GM12878 (cell line): ENCODE results near the gene KIF21B. TPM values are rescaled to one million over a fixed set of nuclear protein-coding genes. Genes with fewer than 3 reads are reported as not detected.

Experiments
- ATAC-seq: fragments of 200-7000 bp; cut with Tn5 transposase; 3 replicates; pipeline ENCODE4 v1.9.1; 2020; ENCODE audit warnings: mild to moderate bottlenecking, moderate library complexity
- BruUV-seq: library from RNA; stranded (reverse); fragments of 400-500 nt; replicated peaks from 2 replicates; lab custom pipeline; 2021; lab: Mats Ljungman, UMichigan
- CTCF ChIA-PET: fragments of 300-600 bp; sonication (Branson Sonifier 250); formaldehyde crosslinking; extraction: SDS; loops from one replicate; lab custom pipeline; 2021; ENCODE audit warnings: inconsistent platforms; lab: Yijun Ruan, JAX
- POLR2A ChIA-PET: fragments of 350-600 bp; formaldehyde crosslinking; extraction: SDS; loops from one replicate; lab custom pipeline; 2021; ENCODE audit warnings: inconsistent platforms; lab: Charles Lee
- RAD21 ChIA-PET: fragments of 300-600 bp; sonication (Branson Sonifier 250); formaldehyde crosslinking; loops from one replicate; lab custom pipeline; 2023; ENCODE audit warnings: antibody characterized with exemption; ENCODE audit not compliant: unreplicated experiment; lab: Charles Lee
- SMC1A ChIA-PET: fragments of 300-600 bp; sonication (Branson Sonifier 250); formaldehyde crosslinking; loops from one replicate; lab custom pipeline; 2023; ENCODE audit not compliant: unreplicated experiment, uncharacterized antibody; lab: Charles Lee
- DNase-seq: peaks from one replicate; pipeline ENCODE4 v3.0.0-alpha.2; 2011; ENCODE audit warnings: low read depth, low spot score
- FAIRE-seq: peaks from 3 replicates; lab custom pipeline; 2011; peaks lifted over from hg19 to GRCh38; lab: Jason Lieb, UNC
- H2AFZ ChIP-seq: 2 replicates; pipeline ENCODE4 v1.6.0; 2011; ENCODE audit warnings: low read depth, low read length, control low read depth; ENCODE audit not compliant: control insufficient read depth
- H3K27ac ChIP-seq: 2 replicates; pipeline ENCODE4 v1.5.1; 2011; ENCODE audit warnings: control low read depth; ENCODE audit not compliant: control insufficient read depth, insufficient read depth
- H3K27me3 ChIP-seq, 2 experiments: replicated peaks in 1 of 2; 2 replicates each; pipeline versions ENCODE4 v1.6.0 to v1.6.1; 2011; ENCODE audit warnings: low read length in 1 of 2; ENCODE audit not compliant: control insufficient read depth in 2 of 2, insufficient read depth in 2 of 2
- H3K36me3 ChIP-seq, 2 experiments: 2 replicates each; pipeline ENCODE4 v1.5.1; 2011; ENCODE audit warnings: low read length in 1 of 2; ENCODE audit not compliant: control insufficient read depth in 2 of 2, insufficient read depth in 2 of 2
- H3K4me1 ChIP-seq: 2 replicates; pipeline ENCODE4 v1.6.1; 2011; ENCODE audit warnings: mild to moderate bottlenecking, low read length, moderate library complexity, mixed read lengths; ENCODE audit not compliant: control insufficient read depth, insufficient read depth
- H3K4me2 ChIP-seq: 2 replicates; pipeline ENCODE4 v1.6.0; 2011; ENCODE audit warnings: control low read depth; ENCODE audit not compliant: control insufficient read depth, insufficient read depth
- H3K4me3 ChIP-seq: fragments of 200-600 bp; sonication (generic); 2 replicates; pipeline ENCODE4 v1.5.1; 2016
- H3K79me2 ChIP-seq: 2 replicates; pipeline ENCODE4 v1.6.0; 2011; ENCODE audit warnings: low read length; ENCODE audit not compliant: control insufficient read depth, insufficient read depth
- H3K9ac ChIP-seq: 2 replicates; pipeline ENCODE4 v1.8.0; 2011; ENCODE audit warnings: low read length, control low read depth, mixed read lengths; ENCODE audit not compliant: control insufficient read depth, insufficient read depth
- H3K9me3 ChIP-seq: replicated peaks from 3 replicates; pipeline ENCODE4 v1.5.1; 2011; ENCODE audit warnings: mild to moderate bottlenecking, low read length; ENCODE audit not compliant: control insufficient read depth, insufficient read depth
- H4K20me1 ChIP-seq: 2 replicates; pipeline ENCODE4 v1.6.0; 2011; ENCODE audit not compliant: control insufficient read depth, insufficient read depth
- BRCA1 ChIP-seq: IDR thresholded peaks from 2 replicates; pipeline ENCODE4 v1.6.1; 2011; ENCODE audit warnings: low read depth, low read length, improper control_type of control experiment
- CBX5 ChIP-seq: sonication (generic); IDR thresholded peaks from 2 replicates; pipeline ENCODE4 v1.6.1; 2016; ENCODE audit warnings: low read depth, moderate library complexity, mild to moderate bottlenecking, inconsistent platforms
- CEBPB ChIP-seq, 2 experiments: fragments of 150-350 bp in 1 of 2; IDR thresholded peaks; 2 replicates each; pipeline ENCODE4 v1.6.1; 2012 to 2014; ENCODE audit warnings: low read depth in 2 of 2, low read length in 2 of 2, borderline replicate concordance in 1 of 2, inconsistent platforms in 1 of 2
- DPF2 ChIP-seq: fragments of 450-650 bp; IDR thresholded peaks from 2 replicates; pipeline ENCODE4 v1.6.1; 2017; ENCODE audit warnings: mild to moderate bottlenecking
- EZH2 ChIP-seq: IDR thresholded peaks from 2 replicates; pipeline ENCODE4 v1.6.1; 2012; ENCODE audit warnings: low read depth, mild to moderate bottlenecking, control low read depth, inconsistent platforms, low read length, borderline replicate concordance; ENCODE audit not compliant: control insufficient read depth
- HDAC2 ChIP-seq: fragments of 200-600 bp; sonication (generic); IDR thresholded peaks from 2 replicates; pipeline ENCODE4 v1.6.1; 2017
- IKZF2 ChIP-seq, 2 experiments: fragments of 450-650 bp; IDR thresholded peaks; 2 replicates each; pipeline ENCODE4 v1.6.1; 2017; ENCODE audit warnings: mild to moderate bottlenecking in 2 of 2, moderate library complexity in 2 of 2
- NFYB ChIP-seq: IDR thresholded peaks from 2 replicates; pipeline ENCODE4 v1.6.1; 2011; ENCODE audit warnings: low read depth, mild to moderate bottlenecking, low read length, improper control_type of control experiment, moderate library complexity; ENCODE audit not compliant: insufficient read depth
- RB1 ChIP-seq: fragments of 450-650 bp; formaldehyde crosslinking; IDR thresholded peaks from 2 replicates; pipeline ENCODE4 v1.6.1; 2017; ENCODE audit warnings: mild to moderate bottlenecking, borderline replicate concordance
- RBBP5 ChIP-seq: fragments of 200-600 bp; sonication (generic); conservative IDR thresholded peaks from 2 replicates; pipeline ENCODE4 v1.6.1; 2016
- SPI1 ChIP-seq: IDR thresholded peaks from 2 replicates; pipeline ENCODE4 v1.6.1; 2011; ENCODE audit warnings: low read depth, mild to moderate bottlenecking, low read length, moderate library complexity, borderline replicate concordance; ENCODE audit not compliant: insufficient read depth
- STAT1 ChIP-seq: fragments of 450-650 bp; conservative IDR thresholded peaks from 2 replicates; pipeline ENCODE4 v1.6.1; 2014; ENCODE audit warnings: antibody characterized with exemption, mild to moderate bottlenecking
- TBL1XR1 ChIP-seq: IDR thresholded peaks from 2 replicates; pipeline ENCODE4 v1.6.1; 2012; ENCODE audit warnings: low read depth, low read length, improper control_type of control experiment
- YY1 ChIP-seq: IDR thresholded peaks from 2 replicates; pipeline ENCODE4 v1.6.1; 2011; ENCODE audit warnings: low read depth, mild to moderate bottlenecking, low read length
- ZNF207 ChIP-seq: fragments of 450-650 bp; IDR thresholded peaks from 2 replicates; pipeline ENCODE4 v1.6.1; 2014; ENCODE audit warnings: antibody characterized with exemption, mild to moderate bottlenecking, borderline replicate concordance
- ZNF217 ChIP-seq: fragments of 450-650 bp; IDR thresholded peaks from 2 replicates; pipeline ENCODE4 v1.6.1; 2017; ENCODE audit warnings: antibody characterized with exemption, mild to moderate bottlenecking
- WGBS: methylation state at CpG from one replicate; pipeline ENCODE4 v1.1.6; 2016; ENCODE audit warnings: low lambda C conversion rate; ENCODE audit not compliant: insufficient replicate concordance, insufficient coverage; ENCODE audit errors: missing lambda C conversion rate; 5-methylcytosine and 5-hydroxymethylcytosine counted together
- in situ Hi-C: fragments of 300-500 bp; cut with MboI; formaldehyde crosslinking; loops from 9 replicates; pipeline ENCODE4 v1.14.3; 2018; ENCODE audit warnings: mixed read lengths
- intact Hi-C: fragments of 100-400 bp; cut with micrococcal nuclease; formaldehyde crosslinking; loops from one replicate; pipeline ENCODE4 v1.14.2; 2022; ENCODE audit not compliant: unreplicated experiment
- polyA plus RNA-seq, 11 experiments: library from polyadenylated mRNA; depleted of rRNA in 4 of 11; unstranded in 6 of 11; stranded (reverse) in 5 of 11; fragments of >200 nt; fragmentation: Nextera tagmentation in 4 of 11; fragmentation: Illumina TruSeq in 1 of 11; extraction: Ambion mirVana in 4 of 11; extraction: Trizol in 1 of 11; gene quantifications; 1 replicate in 1 of 11; 2 replicates in 10 of 11; pipeline versions ENCODE4 v1.2.1 to v1.2.3, GENCODE V29; 2011 to 2016; ENCODE audit warnings: inconsistent platforms in 2 of 11, missing spikeins in 2 of 11, low read depth in 1 of 11
- total RNA-seq, 4 experiments: library from RNA; depleted of rRNA in 3 of 4; stranded (reverse); fragments of >200 nt in 3 of 4; fragmentation: Illumina TruSeq in 1 of 4; extraction: Trizol in 1 of 4; gene quantifications; 2 replicates each; pipeline versions ENCODE4 v1.2.1 to v1.2.3, GENCODE V29; 2013 to 2021
- TF ChIP-seq, protein P1 (sequence below): fragments of 150-350 bp; IDR thresholded peaks from 2 replicates; pipeline ENCODE4 v1.6.1; 2014; ENCODE audit warnings: mild to moderate bottlenecking, low read depth, low read length
- TF ChIP-seq, protein P2 (sequence below): IDR thresholded peaks from 2 replicates; pipeline ENCODE4 v1.6.1; 2011; ENCODE audit warnings: mild to moderate bottlenecking, low read depth, low read length, moderate library complexity; ENCODE audit not compliant: insufficient replicate concordance
- TF ChIP-seq, protein P3 (sequence below): fragments of 450-650 bp; formaldehyde crosslinking; IDR thresholded peaks from 2 replicates; pipeline ENCODE4 v1.5.0; 2022; ENCODE audit warnings: mild to moderate bottlenecking, missing genetic modification characterization

KIF21B gene
- total and polyA plus RNA-seq, 10 of the 15 experiments (the other 5 are each of a cell fraction or from before 2014, with no cell fraction given): 2.3 to 47.7 (median 12.6) TPM

DNA sequence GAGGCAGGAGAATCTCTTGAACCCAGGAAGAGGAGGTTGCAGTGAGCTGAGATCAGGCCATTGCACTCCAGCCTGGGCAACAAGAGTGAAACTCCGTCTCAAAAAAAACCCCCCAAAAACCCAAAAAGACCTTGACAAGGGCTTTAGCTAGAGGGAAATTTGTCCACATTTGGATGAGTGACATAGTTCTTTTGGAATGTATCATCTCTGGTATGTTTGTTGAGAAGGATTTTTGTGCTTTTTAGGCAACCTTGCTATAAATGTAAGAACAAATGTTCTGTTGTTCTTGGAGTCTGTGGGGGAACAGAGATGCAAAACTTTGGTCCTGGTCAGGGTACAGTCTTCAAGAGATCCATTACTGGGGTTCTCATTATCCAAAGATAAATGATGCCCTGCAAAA, 99.9 kb downstream of the KIF21B start:
- no peak overlapping the region for H3K4me2 ChIP-seq
- SMC1A ChIA-PET: interaction anchor here (0.9 kb wide), 1 partner anchor 21 kb away, joined by 3 read pairs; no protein-coding TSS in a partner anchor
- BruUV-seq: no TSS peak
- no peaks in the 10 kb centered on the region for H4K20me1 ChIP-seq
- DNase-seq: no peak
- no peak for TF ChIP-seq BRCA1
- no peak for TF ChIP-seq CEBPB (IDR thresholded peaks at IDR 0.05; ENCODE audit: borderline replicate concordance in 1 of 2, low read depth in 2 of 2, low read length in 2 of 2)
- no peak for TF ChIP-seq EZH2
- no peak for TF ChIP-seq CBX5
- TF ChIP-seq, protein P1, sequence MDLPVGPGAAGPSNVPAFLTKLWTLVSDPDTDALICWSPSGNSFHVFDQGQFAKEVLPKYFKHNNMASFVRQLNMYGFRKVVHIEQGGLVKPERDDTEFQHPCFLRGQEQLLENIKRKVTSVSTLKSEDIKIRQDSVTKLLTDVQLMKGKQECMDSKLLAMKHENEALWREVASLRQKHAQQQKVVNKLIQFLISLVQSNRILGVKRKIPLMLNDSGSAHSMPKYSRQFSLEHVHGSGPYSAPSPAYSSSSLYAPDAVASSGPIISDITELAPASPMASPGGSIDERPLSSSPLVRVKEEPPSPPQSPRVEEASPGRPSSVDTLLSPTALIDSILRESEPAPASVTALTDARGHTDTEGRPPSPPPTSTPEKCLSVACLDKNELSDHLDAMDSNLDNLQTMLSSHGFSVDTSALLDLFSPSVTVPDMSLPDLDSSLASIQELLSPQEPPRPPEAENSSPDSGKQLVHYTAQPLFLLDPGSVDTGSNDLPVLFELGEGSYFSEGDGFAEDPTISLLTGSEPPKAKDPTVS: no peak
- TF ChIP-seq IKZF2 (IDR thresholded peaks at IDR 0.05): no peak
- TF ChIP-seq, protein P2, sequence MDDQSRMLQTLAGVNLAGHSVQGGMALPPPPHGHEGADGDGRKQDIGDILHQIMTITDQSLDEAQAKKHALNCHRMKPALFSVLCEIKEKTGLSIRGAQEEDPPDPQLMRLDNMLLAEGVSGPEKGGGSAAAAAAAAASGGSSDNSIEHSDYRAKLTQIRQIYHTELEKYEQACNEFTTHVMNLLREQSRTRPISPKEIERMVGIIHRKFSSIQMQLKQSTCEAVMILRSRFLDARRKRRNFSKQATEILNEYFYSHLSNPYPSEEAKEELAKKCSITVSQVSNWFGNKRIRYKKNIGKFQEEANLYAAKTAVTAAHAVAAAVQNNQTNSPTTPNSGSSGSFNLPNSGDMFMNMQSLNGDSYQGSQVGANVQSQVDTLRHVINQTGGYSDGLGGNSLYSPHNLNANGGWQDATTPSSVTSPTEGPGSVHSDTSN: no peak
- no peak for TF ChIP-seq RBBP5
- no peak for TF ChIP-seq ZNF207
- no peak for TF ChIP-seq RB1
- no peak for TF ChIP-seq YY1
- TF ChIP-seq, protein P3, sequence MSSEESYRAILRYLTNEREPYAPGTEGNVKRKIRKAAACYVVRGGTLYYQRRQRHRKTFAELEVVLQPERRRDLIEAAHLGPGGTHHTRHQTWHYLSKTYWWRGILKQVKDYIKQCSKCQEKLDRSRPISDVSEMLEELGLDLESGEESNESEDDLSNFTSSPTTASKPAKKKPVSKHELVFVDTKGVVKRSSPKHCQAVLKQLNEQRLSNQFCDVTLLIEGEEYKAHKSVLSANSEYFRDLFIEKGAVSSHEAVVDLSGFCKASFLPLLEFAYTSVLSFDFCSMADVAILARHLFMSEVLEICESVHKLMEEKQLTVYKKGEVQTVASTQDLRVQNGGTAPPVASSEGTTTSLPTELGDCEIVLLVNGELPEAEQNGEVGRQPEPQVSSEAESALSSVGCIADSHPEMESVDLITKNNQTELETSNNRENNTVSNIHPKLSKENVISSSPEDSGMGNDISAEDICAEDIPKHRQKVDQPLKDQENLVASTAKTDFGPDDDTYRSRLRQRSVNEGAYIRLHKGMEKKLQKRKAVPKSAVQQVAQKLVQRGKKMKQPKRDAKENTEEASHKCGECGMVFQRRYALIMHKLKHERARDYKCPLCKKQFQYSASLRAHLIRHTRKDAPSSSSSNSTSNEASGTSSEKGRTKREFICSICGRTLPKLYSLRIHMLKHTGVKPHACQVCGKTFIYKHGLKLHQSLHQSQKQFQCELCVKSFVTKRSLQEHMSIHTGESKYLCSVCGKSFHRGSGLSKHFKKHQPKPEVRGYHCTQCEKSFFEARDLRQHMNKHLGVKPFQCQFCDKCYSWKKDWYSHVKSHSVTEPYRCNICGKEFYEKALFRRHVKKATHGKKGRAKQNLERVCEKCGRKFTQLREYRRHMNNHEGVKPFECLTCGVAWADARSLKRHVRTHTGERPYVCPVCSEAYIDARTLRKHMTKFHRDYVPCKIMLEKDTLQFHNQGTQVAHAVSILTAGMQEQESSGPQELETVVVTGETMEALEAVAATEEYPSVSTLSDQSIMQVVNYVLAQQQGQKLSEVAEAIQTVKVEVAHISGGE (CRISPR knock-in tag): no peak
- TF ChIP-seq NFYB: no peak
- TF ChIP-seq HDAC2: no peak
- TF ChIP-seq DPF2: no peak
- no peak for TF ChIP-seq SPI1
- TF ChIP-seq TBL1XR1: no peak
- no peak for TF ChIP-seq ZNF217
- TF ChIP-seq STAT1: no peak
- intact Hi-C loops (no loop called here), in situ Hi-C loops (no loop called here)
- no peaks in the 10 kb centered on the region for H3K4me1 ChIP-seq
- no peak overlapping the region for H3K9ac ChIP-seq
- ATAC-seq: no peak
- POLR2A ChIA-PET: no interaction called here
- no peaks in the 10 kb centered on the region for H3K79me2 ChIP-seq
- RAD21 ChIA-PET: no interaction called here
- H3K27me3 ChIP-seq: no peaks in the 10 kb centered on the region
- 0% methylated on average over 1 of the region's 1 CpG for WGBS
- no peak overlapping the region for H2AFZ ChIP-seq
- no peak overlapping the region for H3K4me3 ChIP-seq
- H3K36me3 ChIP-seq: no peaks in the 10 kb centered on the region
- CTCF ChIA-PET: interaction anchor here (1.1 kb wide), 1 partner anchor 48 kb away, joined by 3 read pairs; no protein-coding TSS in a partner anchor
- FAIRE-seq: no peak
- no peak overlapping the region for H3K27ac ChIP-seq
- H3K9me3 ChIP-seq: no peaks in the 10 kb centered on the region
